Renal cortex interstitium (tissue), 11 donors: ENCODE data around the gene DPYD. TPM values are rescaled to one million over a fixed set of nuclear protein-coding genes. Genes with fewer than 3 reads are reported as not detected.

Source experiments
- DNase-seq, 11 donors: peaks; one replicate each; pipeline ENCODE4 v3.0.0-alpha.2; 2013; ENCODE audit warnings: low read depth in 9 of 11, low spot score in 4 of 11; ENCODE audit errors: extremely low read depth in 1 of 11
- polyA plus RNA-seq, 3 donors: library from polyadenylated mRNA; unstranded; fragments of 120-200 nt; gene quantifications; one replicate each; pipeline ENCODE4 v1.2.1, GENCODE V29; 2013; ENCODE audit not compliant: insufficient read length in 3 of 3

Gene DPYD
- polyA plus RNA-seq, 3 donors: 11.6 to 13.0 (median 13.0) TPM

DNA sequence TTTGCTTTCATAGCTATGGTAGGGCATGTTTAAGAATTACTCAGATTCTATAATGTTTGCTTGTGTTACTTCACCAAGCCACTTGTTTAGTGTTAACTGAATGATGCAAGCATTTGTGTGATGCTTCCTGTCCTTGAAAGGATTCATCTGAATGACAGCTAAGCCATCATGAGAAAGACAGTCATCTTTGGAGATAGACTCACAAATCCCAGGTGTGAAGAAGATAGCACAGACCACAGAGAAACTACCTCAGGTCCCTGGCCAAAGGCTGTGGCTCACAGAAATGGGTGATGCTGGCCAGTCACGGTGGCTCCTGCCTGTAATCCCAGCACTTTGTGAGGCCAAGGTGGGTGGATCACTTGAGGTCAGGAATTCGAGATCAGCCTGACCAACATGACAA lies 321.4 kb downstream of the DPYD start:
- no peak for DNase-seq

DNA sequence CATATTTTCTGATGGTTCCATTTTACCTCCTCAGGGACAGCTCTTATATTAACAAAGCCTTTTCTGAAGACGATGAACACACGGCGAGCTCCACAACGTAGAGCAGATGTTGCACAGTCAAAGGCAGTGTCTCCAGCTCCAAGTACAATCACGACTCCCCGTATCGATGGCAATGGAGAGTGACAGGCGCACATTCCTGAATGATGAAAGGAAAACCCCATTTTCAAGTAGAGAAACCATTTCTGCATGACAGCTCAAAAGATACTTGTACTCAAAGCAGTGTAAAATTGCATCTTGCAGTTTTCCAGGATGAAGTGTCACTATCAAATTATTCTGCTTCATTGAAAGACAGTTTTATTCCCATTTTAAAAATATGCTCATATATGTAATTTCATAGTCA lies 327.6 kb downstream of the DPYD start:
- no peak for DNase-seq

DNA sequence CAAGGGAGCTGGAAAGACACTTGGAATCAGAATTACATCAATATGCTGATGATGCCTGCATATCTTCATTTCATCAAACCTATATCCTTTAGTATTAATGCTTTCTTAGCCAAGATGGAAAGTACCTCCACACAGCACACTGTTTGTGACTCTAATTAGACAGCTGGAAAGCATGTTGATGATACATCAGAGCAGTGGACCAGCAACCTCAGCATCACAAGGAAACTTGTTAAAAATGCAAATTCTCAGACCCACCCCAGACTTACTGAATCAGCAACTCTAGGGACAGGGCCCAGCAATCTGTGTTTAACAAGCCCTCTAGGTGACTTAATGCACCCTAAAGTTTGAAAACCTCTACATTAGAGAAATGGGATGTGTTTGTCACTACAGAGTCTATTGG lies 332.1 kb downstream of the DPYD start:
- no peak for DNase-seq

DNA sequence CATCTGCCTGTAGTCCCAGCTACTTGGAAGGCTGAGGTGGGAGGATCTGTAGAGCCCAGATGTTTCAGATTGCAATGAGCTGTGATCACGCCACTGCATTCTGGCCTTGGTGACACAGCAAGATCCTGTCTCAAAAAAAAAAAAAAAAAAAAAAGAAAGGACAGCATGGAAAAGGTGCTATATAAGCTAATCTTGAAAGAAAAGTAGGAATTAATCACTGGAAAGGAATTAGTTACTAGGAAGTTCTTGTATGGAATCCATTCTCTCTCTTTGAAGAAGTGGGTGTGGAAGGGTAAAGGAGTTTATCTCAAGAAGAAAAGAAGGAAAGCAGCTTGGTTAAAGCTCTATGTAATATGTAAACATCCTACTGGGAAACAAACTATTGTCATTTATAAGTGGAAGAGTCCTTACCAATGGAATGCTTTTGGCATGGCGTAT lies 339.2 kb downstream of the DPYD start:
- no peak for DNase-seq

DNA sequence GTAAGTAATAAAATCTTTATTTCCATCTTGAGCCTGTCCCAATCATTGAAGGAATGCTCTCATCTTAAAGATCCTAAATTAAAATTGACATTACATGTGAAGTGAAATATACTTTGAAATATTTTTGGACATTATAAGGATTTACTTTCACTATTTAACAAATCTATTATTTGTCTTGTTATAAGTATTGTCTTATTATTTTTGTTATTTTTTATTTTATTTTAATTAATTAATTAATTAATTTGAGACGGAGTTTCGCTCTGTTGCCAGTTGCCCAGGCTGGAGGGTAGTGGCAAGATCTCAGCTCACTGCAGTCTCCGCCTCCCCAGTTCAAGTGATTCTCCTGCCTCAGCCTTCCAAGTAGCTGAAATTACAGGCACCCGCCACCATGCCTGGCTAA lies 343.2 kb downstream of the DPYD start:
- no peak for DNase-seq

DNA sequence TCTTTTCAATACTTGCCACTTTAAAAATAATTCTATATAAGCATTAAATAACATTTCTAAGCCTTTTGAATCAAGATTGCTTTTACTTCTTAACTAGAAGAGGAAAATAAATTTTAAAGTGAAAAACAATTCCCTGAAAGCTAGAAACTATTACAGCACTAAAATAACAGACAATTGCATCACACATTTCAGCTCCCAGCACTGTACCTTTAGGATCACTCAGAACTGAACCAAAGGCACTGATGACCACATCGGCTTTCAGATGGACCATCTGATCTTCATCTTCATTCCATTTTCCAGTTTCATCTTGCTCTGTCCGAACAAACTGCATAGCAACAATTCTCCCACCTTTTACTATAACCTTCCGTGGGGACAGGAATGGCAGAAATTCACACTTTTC lies 347.3 kb downstream of the DPYD start:
- DNase-seq: no peak

DNA sequence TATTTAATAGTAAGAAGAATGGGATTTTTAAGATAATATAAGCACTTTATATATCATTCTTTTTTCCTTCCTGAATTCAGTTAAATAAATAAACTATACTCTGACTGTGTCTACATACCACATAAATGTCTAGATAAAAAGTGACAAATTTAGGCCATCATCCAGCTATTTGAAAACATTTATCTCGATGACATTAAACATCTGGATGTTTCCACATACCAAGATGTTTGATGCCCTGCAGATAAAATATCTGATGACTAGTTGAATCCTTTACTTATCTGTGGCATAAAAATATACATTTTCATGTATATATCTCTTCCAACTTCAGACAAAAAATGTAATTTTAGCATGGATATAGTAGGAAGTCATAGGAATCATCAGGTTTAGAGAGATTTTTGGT lies 348.3 kb downstream of the DPYD start:
- no peak for DNase-seq

DNA sequence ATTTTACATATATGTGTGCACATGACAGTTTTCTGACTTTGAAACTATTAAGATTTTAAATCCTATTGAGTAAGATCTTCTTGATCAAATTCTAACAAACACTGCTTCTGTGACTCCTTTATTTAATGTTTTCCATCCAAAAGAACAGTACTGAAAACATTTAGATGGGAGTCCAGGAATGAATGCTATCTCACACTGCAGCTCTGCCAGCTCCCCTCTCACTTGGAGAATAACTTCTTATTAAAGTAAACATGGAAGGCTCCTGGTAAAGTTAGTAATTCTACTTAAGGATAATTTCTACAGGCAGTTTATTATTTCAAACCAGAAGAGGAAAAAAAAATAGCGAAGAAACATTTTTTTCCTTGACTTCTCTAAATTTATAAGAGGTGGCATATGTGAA lies 349.1 kb downstream of the DPYD start:
- DNase-seq: no peak

DNA sequence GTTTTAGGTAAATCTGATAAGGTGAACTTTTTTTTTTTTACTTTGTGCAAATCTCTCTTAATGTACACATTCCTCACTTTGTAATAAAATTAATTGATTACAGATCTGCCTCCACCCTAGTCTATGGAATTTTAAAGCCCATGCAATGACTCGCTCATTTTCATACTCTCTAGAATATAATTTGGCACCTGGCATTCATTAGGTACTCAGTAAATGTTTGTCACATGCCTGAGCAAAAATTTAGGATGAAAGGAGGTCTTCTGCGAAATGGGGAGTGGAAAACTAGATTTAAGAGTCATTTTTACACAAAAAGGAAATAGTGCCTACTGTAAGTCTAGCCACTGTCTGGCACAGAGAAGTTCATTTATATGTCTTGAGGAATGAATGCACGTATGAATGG lies 350.1 kb downstream of the DPYD start:
- no peak for DNase-seq

DNA sequence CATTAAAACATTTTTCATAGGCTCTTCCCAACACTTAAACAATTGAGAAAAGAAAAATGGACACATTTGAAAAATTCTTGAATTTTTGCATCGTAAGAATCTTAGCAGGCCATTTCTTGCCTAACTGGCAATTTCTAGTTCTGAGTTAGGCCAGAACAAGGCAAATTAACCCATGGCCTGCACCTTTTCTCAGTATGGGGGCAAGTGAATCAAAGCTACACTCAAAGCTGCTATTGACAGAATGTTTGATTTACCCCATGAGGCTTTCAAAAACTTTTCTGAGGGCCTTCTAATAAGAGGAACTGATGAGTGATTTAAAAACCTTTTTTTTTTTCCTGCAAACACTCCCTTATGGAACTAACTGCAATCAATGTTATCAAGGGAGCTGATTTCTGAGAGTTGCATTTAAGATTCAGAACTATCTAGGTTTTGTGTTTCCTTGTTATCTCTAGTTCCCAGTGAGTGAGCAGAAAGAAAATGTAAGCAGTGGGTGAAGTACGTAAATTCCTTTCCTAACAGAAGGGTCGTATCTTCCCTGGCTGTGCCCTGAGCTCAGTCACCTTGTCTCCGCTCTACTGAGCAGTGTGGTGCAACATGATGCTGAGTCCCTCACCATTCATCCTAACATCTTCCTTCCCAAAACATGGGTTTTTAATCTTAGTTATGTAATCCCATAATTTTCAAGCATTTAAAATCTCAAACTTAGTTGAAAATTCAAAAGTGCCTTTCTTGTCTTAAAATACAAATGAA lies 353.7 kb downstream of the DPYD start:
- DNase-seq: peak in 2 of 11 donors; percentile 2 to 3

DNA sequence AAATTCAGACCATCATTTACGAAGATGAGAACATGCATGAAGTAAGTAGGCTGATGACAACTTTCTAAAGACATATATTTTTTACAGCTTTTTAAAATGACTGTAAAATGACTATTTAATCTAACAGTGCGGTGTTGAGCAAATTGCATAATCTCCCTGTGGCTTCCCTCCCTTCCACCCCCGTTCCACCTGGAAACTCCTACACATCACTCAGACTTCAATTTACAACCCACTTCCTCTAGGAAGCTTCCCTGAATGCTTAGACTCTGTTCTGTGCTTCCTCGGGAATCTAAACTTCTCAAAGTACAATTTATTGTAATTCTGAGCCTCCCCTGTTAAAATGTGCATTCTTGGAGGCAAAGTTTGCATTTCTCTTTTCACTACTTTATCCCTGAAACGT lies 354.9 kb downstream of the DPYD start:
- no peak for DNase-seq

DNA sequence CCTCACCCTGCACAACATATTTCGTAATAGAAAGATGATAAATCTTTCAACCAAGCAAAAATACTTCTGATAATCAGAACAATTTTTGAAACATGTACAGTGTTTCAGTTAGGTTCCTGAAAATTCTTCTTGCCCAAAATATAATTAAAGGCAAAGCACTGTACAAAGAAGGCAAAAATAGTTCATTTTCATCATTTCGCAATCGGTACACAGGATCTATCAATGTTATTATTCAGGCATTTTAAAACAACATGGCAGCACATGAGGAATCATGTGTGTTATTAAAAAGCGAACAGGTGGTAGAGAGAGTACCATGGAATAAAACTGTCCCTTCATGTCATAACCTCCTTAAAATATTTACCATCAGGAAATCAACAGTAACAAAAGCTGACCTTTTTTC lies 356.9 kb downstream of the DPYD start:
- DNase-seq: no peak

DNA sequence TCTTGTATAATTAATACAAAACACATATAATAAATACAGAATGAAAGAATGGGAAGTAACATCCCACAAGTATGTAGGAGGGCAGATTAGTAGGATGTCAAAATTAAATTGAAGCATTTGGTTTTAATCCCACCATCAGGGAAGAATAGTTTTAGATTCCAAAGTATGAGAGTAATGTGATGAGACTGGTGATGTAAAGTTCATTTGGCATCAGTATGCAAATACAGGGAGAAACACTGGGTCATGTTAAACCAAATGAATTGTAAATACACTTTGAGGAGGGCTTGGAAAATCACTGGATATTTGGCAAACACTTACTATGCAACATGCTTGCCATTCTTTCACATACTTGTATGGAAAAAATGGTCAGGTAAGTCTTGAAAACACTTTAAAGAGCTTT lies 358.8 kb downstream of the DPYD start:
- no peak for DNase-seq

DNA sequence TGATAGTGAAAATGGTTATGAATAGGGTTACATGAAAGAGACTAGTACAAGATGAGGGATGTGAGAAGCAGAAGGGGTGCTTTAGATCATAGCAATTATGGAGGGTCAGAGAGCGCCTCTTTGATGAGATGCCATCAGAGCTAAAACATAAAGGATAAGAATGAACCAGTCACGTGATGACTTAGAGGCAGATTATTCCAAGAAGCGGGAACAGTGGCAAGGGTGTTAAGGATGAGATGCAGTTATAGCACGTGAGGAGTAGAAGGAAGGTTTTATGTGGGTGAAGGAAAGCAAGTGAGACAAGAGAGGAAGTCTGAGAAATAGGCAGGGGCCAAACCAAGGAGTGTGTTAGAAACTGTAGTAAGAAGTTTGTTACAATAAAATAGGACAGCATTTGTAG lies 360.1 kb downstream of the DPYD start:
- DNase-seq: no peak

DNA sequence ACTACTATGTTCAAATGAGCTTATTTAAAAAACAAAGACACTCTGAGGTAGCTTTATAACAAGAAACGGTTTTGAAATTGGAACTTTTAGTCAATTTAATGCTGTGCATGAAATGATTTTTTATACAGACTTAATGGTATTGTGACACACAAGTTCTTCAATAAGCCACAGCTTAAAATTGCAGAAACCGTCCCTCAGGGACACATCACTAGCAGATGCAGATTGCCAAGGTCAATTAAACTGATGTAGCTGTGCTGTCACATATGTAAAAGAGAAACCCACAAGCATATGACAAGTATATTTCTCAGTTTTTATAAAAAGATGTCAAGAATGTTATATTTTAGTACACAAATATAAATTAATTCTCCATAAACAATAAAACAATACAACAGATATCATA lies 366.9 kb downstream of the DPYD start:
- no peak for DNase-seq

DNA sequence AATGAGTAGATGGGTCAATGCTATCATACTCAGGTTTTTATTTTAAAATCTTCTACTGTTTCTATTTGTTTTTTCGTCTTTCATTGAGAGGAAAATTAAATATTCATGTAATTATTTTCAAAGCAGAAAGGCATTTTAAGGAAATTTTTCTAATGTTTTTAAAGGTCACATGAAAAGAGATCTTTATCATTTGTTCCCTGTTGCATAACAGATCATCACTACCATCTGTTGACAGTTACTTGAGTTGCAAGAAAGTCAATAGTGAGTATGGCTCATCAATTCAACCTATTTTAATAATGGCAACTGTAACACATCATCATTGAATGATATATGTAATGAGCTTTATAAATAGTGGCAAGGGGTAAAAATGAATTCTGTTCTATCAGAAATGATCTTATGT lies 369.7 kb downstream of the DPYD start:
- no peak for DNase-seq

DNA sequence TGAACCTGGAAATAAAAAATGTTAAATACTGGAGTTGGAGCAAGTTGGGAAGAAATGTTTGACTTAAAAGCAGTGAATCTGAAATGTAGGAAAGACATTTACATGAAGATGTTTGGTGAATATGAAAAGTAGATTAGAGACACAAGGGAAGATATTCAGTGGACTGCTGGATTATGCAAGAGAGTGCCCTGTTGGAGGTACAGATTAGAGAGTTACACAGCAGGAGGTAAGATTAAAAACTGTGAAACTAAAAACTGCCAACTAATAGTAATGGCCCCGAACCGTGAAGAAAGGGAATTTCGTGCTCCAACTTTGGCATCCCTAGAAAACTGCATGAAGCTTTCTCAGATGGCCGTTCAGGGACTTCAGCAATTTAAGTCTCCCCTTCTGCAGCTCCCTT lies 375.4 kb downstream of the DPYD start:
- DNase-seq: no peak

DNA sequence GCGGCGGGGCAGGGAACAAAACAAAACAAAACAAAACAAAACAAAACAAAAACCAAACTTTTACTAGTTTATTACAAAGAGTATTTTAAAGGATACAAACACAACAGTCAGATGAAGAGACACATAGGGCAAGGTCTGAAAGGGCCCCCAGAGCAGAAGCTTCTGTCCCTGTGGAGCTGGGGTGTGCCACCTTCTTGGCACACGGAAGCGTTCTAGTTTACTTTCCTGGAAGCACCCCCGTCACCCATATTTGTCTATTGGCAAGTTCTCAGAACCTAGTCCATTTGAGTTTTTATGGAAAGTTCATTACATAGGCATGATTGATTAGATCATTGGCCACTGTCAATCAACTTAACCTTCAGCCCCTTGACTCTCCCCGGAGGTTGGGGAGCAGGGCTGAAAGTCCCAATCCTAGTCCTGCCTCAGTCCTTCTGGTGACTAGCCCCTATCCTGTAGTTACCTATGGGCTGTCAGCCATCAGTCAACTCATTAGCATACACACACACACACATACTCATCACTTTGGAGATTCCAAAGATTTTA lies 380.4 kb downstream of the DPYD start:
- DNase-seq: no peak

DNA sequence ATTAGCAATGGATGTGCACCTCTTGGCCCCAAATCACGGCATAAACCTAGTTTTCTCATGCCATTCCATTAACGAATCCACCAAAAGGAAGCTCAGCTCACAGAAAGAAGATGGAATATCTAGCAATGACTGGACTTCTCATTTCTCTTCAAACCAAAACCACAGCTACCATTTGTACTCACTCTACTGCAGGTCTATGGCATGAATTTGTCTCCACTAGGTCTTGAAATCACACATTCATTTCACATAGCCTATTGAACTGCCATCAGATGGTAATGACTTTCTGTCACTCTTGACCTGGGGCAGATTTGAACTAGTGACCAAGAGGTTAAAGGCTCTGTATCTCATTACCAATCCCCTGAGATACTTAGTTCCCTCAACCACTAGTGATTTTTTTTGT lies 382.7 kb downstream of the DPYD start:
- no peak for DNase-seq

DNA sequence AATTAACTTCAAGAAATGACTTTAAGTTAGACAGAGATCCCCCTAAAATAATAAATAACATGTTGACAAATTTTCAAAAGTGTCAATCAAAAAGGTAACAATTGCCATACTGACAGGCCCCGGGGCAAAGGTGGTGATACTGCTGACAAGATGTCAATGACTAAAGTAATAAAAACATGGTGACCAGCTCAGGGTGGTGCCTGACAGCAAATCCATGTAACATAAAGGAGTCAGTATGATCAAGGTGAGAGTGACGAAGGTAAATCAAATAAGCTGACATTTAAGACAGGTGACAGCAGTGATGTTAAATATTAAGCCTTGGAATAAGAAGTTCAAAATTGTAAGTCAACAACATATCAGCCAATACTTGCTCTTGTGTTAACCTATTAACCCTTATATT lies 387.5 kb downstream of the DPYD start:
- no peak for DNase-seq

DNA sequence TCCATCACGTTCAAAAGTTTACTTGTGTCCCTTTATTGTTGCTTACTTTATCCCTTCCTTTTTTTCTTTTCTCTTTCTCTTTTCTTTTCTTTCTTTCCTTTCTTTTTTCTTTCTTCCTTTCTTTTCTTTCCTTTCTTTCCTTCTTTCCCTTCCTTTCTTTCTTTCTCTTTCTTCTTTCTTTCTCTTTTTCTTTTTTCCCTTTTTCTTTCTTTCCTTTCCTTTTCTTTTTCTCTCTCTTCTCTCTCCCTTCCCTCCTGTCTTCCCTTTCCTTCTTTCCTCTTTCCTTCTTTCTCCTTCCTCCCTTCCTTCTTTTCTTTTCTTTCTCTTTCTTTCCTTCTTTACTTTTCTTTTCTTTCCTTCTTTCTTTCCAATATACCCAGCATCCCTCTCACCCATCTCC lies 391.2 kb downstream of the DPYD start:
- no peak for DNase-seq
